CD14-positive monocyte (primary cell): ENCODE results near the gene AGO1. TPM values are rescaled to one million over a fixed set of nuclear protein-coding genes. Genes with fewer than 3 reads are reported as not detected.

Experiments
- DNase-seq, 3 donors: peaks; one replicate each; pipeline ENCODE4 v3.0.0-alpha.2; 2011 to 2022
- H2AFZ ChIP-seq: 2 replicates; pipeline ENCODE4 v1.6.0; 2012; ENCODE audit warnings: mild to moderate bottlenecking, low read depth, low read length, inconsistent platforms; ENCODE audit not compliant: insufficient read depth, poor library complexity, severe bottlenecking
- H3K27ac ChIP-seq, 2 donors: 1 replicate in 1 of 2; 2 replicates in 1 of 2; pipeline ENCODE4 v1.5.1; 2012 to 2013; ENCODE audit warnings: low read length in 2 of 2, control low read depth in 1 of 2, inconsistent platforms in 1 of 2, low read depth in 1 of 2, mild to moderate bottlenecking in 1 of 2
- H3K27me3 ChIP-seq, 2 donors: one replicate each; pipeline versions ENCODE4 v1.6.0 to v1.6.1; 2011 to 2013; ENCODE audit warnings: low read length in 2 of 2; ENCODE audit not compliant: control insufficient read depth in 2 of 2, insufficient read depth in 2 of 2
- H3K36me3 ChIP-seq, 2 donors: replicated peaks in 1 of 2; 1 replicate in 1 of 2; 2 replicates in 1 of 2; pipeline versions ENCODE4 v1.5.1 to v1.6.1; 2012 to 2013; ENCODE audit warnings: low read length in 2 of 2, control low read depth in 1 of 2, inconsistent platforms in 1 of 2, mild to moderate bottlenecking in 1 of 2; ENCODE audit not compliant: insufficient read depth in 2 of 2, control insufficient read depth in 1 of 2
- H3K4me1 ChIP-seq, 2 donors: 1 replicate in 1 of 2; 2 replicates in 1 of 2; pipeline versions ENCODE4 v1.5.1 to v1.6.1; 2012 to 2013; ENCODE audit warnings: low read length in 2 of 2, control low read depth in 1 of 2, inconsistent platforms in 1 of 2, mild to moderate bottlenecking in 1 of 2, moderate library complexity in 1 of 2; ENCODE audit not compliant: insufficient read depth in 2 of 2, control insufficient read depth in 1 of 2
- H3K4me2 ChIP-seq: replicated peaks from 2 replicates; pipeline ENCODE3; 2012; ENCODE audit warnings: low read length, moderate library complexity, mild to moderate bottlenecking; ENCODE audit not compliant: poor library complexity, severe bottlenecking; ENCODE audit errors: extremely low read depth
- H3K4me3 ChIP-seq, 3 experiments: fragments of 200-600 bp in 1 of 3; sonication (generic) in 1 of 3; replicated peaks in 1 of 3; 1 replicate in 2 of 3; 2 replicates in 1 of 3; pipeline ENCODE4 v1.5.1; 2011 to 2013; ENCODE audit warnings: low read length in 3 of 3, mild to moderate bottlenecking in 3 of 3, control low read depth in 2 of 3, low read depth in 2 of 3, inconsistent platforms in 1 of 3, moderate library complexity in 1 of 3
- H3K79me2 ChIP-seq: 2 replicates; pipeline ENCODE4 v1.6.0; 2012; ENCODE audit warnings: mild to moderate bottlenecking, control low read depth, inconsistent platforms, low read length, moderate library complexity; ENCODE audit not compliant: insufficient read depth
- H3K9ac ChIP-seq: 2 replicates; pipeline ENCODE4 v1.6.0; 2017; ENCODE audit warnings: low read length, mild to moderate bottlenecking; ENCODE audit not compliant: insufficient read depth, poor library complexity, severe bottlenecking
- H3K9me3 ChIP-seq, 2 donors: replicated peaks in 1 of 2; 1 replicate in 1 of 2; 2 replicates in 1 of 2; pipeline versions ENCODE4 v1.5.1 to v1.6.1; 2012 to 2013; ENCODE audit warnings: low read length in 2 of 2, control low read depth in 1 of 2; ENCODE audit not compliant: control insufficient read depth in 1 of 2, insufficient read depth in 1 of 2
- H4K20me1 ChIP-seq: 2 replicates; pipeline ENCODE4 v1.6.0; 2012; ENCODE audit warnings: mild to moderate bottlenecking, low read length, control low read depth, moderate library complexity; ENCODE audit not compliant: insufficient read depth
- H3K27ac Mint-ChIP-seq, 7 donors: one replicate each; pipeline ENCODE4 v1.8.0; 2020; ENCODE audit warnings: mild to moderate bottlenecking in 7 of 7, mixed read lengths in 7 of 7, moderate library complexity in 6 of 7, inconsistent platforms in 2 of 7
- H3K27me3 Mint-ChIP-seq, 3 donors: one replicate each; pipeline ENCODE4 v1.8.0; 2021 to 2022; ENCODE audit warnings: low read depth in 3 of 3, mild to moderate bottlenecking in 3 of 3, mixed read lengths in 3 of 3, moderate library complexity in 3 of 3, inconsistent platforms in 1 of 3
- H3K36me3 Mint-ChIP-seq, 2 donors: one replicate each; pipeline ENCODE4 v1.8.0; 2020; ENCODE audit warnings: mixed read lengths in 2 of 2, inconsistent platforms in 1 of 2, mild to moderate bottlenecking in 1 of 2
- H3K4me1 Mint-ChIP-seq: one replicate; pipeline ENCODE4 v1.8.0; 2020; ENCODE audit warnings: mild to moderate bottlenecking, mixed read lengths
- H3K4me3 Mint-ChIP-seq, 2 donors: one replicate each; pipeline ENCODE4 v1.8.0; 2020; ENCODE audit warnings: mild to moderate bottlenecking in 2 of 2, mixed read lengths in 2 of 2, moderate library complexity in 1 of 2
- H3K9me3 Mint-ChIP-seq, 7 donors: one replicate each; pipeline ENCODE4 v1.8.0; 2020 to 2022; ENCODE audit warnings: mixed read lengths in 7 of 7, mild to moderate bottlenecking in 6 of 7, moderate library complexity in 6 of 7, inconsistent platforms in 2 of 7
- WGBS: methylation state at CpG from one replicate; pipeline ENCODE4 v1.1.5; 2013; ENCODE audit warnings: missing lambda C conversion rate; ENCODE audit not compliant: insufficient coverage; 5-methylcytosine and 5-hydroxymethylcytosine counted together
- intact Hi-C, 2 donors: fragments of 100-400 bp; cut with micrococcal nuclease; formaldehyde crosslinking; loops; one replicate each; pipeline versions ENCODE4 v1.15.0 to v1.15.1; 2023
- polyA plus RNA-seq, 3 donors: library from polyadenylated mRNA; depleted of rRNA in 1 of 3; unstranded in 2 of 3; stranded (reverse) in 1 of 3; fragments of 300-500 nt in 2 of 3; fragments of >200 nt in 1 of 3; fragmentation: Illumina TruSeq in 2 of 3; gene quantifications; 1 replicate in 2 of 3; 2 replicates in 1 of 3; pipeline ENCODE4 v1.2.3, GENCODE V29; 2012 to 2021
- TF ChIP-seq, protein P1 (sequence below): fragments of 200-600 bp; IDR thresholded peaks from one replicate; pipeline ENCODE4 v1.8.0; 2022; ENCODE audit warnings: antibody characterized with exemption, mild to moderate bottlenecking

The AGO1 gene
- polyA plus RNA-seq, 3 donors, result 10.9 to 19.4 (median 13.9) TPM

DNA sequence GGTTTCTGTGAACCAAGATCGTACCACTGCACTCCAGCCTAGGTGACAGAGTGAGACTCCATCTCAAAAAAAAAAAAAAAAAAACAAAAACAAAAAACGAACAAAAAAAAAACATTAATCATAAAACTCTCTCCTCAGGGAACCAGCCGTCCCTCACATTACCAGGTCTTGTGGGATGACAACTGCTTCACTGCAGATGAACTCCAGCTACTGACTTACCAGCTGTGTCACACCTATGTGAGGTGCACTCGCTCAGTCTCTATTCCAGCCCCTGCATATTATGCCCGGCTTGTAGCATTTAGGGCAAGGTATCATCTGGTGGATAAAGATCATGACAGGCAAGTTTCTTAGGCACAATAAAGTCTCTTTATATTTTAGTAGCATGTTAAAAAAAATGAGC, 32.3 kb upstream of the AGO1 start:
- no peaks in the 10 kb centered on the region for H3K9me3 ChIP-seq
- Mint-ChIP-seq H3K27ac (peak overlapping the region in 1 of 7 donors; percentile 42), H3K36me3 (peaks cover 67 to 84% of the 10 kb centered on the region in 2 donors), H3K9me3 (no peaks in the 10 kb centered on the region), H3K4me1 (peaks cover 11% of the 10 kb centered on the region), H3K4me3 (no peak overlapping the region), H3K27me3 (peaks cover 0 to 2% (median 0%) of the 10 kb centered on the region in 3 donors)
- WGBS, result 100% methylated on average over 1 of the region's 5 CpGs
- no peak for DNase-seq
- TF ChIP-seq, protein P1, sequence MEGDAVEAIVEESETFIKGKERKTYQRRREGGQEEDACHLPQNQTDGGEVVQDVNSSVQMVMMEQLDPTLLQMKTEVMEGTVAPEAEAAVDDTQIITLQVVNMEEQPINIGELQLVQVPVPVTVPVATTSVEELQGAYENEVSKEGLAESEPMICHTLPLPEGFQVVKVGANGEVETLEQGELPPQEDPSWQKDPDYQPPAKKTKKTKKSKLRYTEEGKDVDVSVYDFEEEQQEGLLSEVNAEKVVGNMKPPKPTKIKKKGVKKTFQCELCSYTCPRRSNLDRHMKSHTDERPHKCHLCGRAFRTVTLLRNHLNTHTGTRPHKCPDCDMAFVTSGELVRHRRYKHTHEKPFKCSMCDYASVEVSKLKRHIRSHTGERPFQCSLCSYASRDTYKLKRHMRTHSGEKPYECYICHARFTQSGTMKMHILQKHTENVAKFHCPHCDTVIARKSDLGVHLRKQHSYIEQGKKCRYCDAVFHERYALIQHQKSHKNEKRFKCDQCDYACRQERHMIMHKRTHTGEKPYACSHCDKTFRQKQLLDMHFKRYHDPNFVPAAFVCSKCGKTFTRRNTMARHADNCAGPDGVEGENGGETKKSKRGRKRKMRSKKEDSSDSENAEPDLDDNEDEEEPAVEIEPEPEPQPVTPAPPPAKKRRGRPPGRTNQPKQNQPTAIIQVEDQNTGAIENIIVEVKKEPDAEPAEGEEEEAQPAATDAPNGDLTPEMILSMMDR, result no peak
- no peak overlapping the region for H3K9ac ChIP-seq
- H3K4me1 ChIP-seq, result peaks cover 11 to 12% of the 10 kb centered on the region in 2 donors
- peaks cover 67 to 90% of the 10 kb centered on the region in 2 donors for H3K36me3 ChIP-seq
- H3K4me3 ChIP-seq, result no peak overlapping the region
- intact Hi-C loops, result no loop called here
- H3K27ac ChIP-seq, result peak overlapping the region in 1 of 2 donors; percentile 64
- no peak overlapping the region for H3K4me2 ChIP-seq
- H4K20me1 ChIP-seq, result peaks cover 25% of the 10 kb centered on the region
- H3K79me2 ChIP-seq, result peaks cover 31% of the 10 kb centered on the region
- H2AFZ ChIP-seq, result no peak overlapping the region
- no peaks in the 10 kb centered on the region for H3K27me3 ChIP-seq

DNA sequence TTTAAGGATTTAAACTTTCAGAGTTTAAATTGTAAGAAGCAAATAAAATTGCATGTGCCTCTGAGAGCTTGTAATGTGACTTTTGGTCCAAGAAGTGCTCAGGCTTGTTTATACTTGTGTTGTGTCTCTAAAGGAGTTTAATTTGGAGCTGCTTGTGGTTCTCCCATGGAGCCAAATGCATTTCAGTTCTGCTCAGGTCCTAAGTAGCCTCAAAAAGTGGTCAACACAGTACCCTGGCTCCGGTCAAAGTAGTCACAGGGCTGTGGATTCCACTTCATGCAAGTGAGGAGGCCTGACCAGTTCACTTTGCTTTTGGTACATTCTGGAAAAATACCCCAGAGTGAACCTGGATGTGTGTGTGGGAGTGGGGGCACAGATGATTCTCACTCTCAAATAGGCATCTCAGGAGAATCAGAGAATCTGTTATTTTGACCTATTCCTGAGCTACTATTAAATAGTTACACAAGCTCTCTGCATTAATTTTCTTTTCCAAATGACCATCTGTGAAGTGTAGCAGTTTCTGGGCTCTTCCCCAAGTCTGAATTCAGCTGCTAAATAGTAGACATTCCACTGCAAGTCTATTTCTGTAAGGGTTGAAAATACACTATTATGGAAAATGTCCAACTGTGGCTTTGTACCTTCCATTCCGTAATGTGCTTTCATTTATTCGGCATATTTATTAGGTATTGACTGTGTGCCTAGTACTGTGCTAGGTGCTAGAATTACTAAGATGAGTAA, 31.7 kb upstream of the AGO1 start:
- Mint-ChIP-seq H3K9me3 (no peaks in the 10 kb centered on the region), H3K27ac (no peak overlapping the region), H3K27me3 (peaks cover 0 to 3% (median 0%) of the 10 kb centered on the region in 3 donors), H3K36me3 (peaks cover 68 to 84% of the 10 kb centered on the region in 2 donors), H3K4me3 (no peak overlapping the region), H3K4me1 (peaks cover 13% of the 10 kb centered on the region)
- Histone ChIP-seq H3K27ac (peak overlapping the region in 1 of 2 donors; percentile 64), H3K9ac (no peak overlapping the region), H4K20me1 (peaks cover 30% of the 10 kb centered on the region), H3K9me3 (no peaks in the 10 kb centered on the region), H3K27me3 (no peaks in the 10 kb centered on the region), H3K79me2 (peaks cover 32% of the 10 kb centered on the region), H3K4me3 (no peak overlapping the region), H3K4me2 (no peak overlapping the region), H2AFZ (no peak overlapping the region), H3K4me1 (peaks cover 11 to 12% of the 10 kb centered on the region in 2 donors), H3K36me3 (peaks cover 69 to 90% of the 10 kb centered on the region in 2 donors)
- TF ChIP-seq, protein P1, result no peak
- intact Hi-C loops, result no loop called here
- WGBS, result 95% methylated on average over 3 of the region's 3 CpGs
- no peak for DNase-seq
